Eye (tissue), 1 donor: ENCODE data around the gene GAREM1.
"Not testable (repeated sequence)": the region's sequence is repeated elsewhere in the genome, so short reads cannot be mapped to it uniquely, and the experiment has no call there.

ENCODE experiments used
- DNase-seq: peaks from one replicate; pipeline ENCODE4 v3.0.0-alpha.2; 2015

The GAREM1 gene

DNA sequence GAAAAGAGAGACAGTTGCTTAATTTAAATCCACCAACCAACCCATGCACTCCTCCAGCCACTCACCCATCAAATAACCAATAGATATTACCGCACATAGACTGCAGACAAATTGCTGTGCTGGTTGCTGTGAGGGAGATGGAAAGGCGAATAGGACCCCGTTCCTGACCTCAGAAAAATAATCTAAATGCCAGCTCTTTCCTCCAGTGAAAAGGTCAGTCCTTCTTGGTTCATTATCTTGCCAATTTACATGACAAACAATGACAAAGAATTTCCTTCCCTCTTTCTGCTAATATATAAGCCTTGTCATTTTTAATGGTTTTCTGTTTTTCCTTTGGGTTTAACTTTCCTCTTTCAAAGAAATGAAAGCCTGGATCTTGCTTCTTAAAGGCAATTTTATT is 219.2 kb downstream of the GAREM1 start:
- no peak for DNase-seq

DNA sequence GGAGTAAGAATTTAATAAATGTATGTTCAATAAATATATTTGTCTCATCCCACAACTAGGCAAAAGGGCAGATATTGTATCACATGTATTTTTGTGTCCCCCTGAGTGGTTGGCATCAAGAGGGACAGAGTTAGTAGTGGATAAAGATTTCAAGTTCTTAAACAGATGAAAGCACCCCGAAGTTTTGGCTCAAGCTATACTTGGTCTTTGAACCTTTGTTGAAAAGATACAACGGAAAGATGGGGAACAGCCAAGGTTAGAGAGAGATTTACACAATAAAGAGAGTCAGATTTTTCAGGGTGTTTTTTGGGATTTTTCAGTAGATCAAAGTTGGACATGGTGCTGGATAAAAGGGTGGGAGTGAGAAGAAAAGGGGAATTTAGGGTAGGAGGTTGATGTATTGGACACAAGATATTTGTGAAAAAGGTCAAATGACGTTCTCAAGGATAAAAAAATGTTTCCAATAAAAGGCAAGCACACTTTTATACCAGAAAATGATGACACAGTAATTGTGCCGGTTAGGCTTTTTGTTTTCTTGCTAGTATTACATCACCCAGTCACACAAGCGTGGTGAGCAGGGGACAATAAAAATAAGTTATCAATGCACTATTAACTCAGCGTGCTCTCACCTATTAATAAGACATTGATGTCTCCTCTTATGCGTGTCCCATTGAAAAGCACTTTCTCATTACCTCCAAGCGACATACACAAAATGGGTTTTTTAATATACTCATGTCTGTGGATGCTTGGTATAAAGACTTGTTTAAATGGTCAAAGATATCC is 221.3 kb downstream of the GAREM1 start:
- DNase-seq, result no peak

DNA sequence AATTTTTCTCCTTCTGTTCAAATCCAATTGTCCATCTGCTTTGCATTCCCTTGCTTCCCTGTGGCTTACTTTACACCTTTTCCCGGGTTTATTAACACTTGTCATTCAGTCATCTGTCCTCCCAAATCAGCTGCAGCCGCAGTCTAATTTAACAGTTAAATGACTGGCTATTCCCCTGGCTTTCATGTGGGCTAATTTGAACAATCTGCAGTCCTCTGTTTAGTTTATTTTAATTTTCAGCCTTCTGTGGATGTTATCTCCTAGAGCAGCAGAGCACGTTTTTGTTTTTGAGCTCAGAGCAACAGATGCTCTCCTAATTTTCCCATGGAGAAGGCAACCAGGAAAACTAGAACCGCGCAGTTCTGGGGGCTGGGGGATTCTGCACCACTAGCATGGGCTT is 225.8 kb downstream of the GAREM1 start:
- no peak for DNase-seq

DNA sequence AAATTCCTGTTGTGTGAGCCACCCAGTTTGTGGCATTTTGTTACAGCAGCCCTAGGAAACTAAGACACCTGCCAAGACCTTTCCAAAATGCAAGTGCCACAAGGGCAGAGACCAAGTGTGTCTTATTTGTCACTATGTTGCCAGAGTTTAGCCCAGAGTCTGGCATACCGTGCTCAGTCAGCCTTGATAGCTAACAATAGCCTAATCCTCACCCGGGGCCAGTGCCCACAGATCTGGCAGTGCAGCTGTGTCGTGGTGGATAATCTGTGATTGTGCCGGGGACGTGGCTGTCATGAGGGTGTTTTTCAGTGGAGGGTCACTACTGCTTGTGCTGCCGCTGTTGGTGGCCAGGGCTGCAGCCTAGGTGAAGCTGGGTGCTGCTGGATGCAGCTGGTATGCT is 227.3 kb downstream of the GAREM1 start:
- peak; percentile 13 for DNase-seq

DNA sequence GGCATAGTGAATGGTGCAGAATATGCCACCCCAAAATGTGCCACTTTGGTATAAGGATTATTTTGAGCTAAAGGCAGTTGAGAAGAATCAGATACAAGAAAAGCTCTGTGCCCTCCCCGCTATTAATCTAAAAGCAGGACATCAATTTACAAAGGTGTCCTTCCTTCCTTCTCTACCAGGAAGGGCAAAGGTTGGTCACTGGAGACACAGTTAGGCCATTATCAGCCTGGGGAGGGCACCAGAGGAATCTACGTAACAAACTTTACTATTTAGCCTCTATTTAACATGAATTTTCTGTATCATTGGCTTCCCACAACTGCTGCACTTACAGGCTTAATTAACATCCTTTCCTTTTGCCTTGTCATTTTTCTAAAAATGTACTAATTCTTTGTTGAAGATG is 228.3 kb downstream of the GAREM1 start:
- DNase-seq, result no peak

DNA sequence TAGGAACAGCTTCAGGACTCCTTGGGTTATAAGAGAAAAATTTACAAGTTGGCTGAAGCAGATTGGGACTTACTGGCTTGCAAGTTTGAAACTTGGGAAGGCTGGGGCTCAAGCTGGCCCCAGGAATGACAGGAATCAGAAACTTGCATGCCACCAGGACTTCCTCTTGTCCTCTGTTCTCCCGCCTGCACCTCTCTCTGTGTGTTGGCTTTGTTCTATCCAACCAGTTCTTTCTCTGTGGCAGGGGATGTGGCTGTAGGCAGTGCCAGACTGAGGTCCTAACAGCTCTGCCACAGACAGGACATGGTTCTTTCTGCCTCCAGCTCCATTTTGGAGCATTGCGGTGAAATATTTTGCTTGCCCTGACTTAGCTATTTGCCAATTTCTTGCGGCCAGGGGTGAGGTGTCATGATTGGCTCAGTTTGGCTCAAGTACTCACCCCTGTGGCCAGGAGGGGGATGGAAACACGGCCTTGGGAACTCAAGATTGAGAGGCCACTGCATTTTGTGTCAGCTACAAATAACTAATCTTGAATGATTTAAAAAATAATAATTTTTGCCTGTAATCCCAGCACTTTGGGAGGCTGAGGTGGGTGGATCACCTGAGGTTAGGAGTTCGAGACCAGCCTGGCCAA is 231.9 kb downstream of the GAREM1 start:
- no peak for DNase-seq

DNA sequence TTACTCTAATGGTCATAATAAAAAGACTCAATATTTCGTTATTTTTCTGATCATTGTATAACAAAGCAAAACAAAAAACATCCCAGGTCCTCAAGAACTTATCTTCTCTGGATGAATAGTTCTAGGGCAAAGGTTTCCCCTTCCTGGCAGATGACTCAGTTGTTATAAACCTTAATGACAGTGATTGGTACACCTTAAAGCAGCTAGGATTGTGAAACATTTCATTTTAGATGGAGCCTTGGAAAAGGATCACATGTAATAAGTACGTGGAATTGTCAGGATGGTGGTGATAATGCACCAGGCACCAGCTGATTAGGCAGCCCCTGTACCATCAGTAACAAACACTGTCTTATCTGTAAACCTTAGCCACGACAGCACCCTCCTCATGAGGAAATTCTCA is 233.6 kb downstream of the GAREM1 start:
- DNase-seq, result no peak

DNA sequence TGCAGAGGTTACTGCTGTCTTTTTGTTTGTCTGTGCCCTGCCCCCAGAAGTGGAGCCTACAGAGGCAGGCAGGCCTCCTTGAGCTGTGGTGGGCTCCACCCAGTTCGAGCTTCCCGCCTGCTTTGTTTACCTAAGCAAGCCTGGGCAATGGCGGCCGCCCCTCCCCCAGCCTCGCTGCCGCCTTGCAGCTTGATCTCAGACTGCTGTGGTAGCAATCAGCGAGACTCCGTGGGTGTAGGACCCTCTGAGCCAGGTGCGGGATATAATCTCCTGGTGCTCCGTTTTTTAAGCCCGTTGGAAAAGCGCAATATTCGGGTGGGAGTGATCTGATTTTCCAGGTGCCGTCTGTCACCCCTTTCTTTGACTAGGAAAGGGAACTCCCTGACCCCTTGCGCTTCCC is 237.3 kb downstream of the GAREM1 start:
- DNase-seq, result not testable (repeated sequence)

DNA sequence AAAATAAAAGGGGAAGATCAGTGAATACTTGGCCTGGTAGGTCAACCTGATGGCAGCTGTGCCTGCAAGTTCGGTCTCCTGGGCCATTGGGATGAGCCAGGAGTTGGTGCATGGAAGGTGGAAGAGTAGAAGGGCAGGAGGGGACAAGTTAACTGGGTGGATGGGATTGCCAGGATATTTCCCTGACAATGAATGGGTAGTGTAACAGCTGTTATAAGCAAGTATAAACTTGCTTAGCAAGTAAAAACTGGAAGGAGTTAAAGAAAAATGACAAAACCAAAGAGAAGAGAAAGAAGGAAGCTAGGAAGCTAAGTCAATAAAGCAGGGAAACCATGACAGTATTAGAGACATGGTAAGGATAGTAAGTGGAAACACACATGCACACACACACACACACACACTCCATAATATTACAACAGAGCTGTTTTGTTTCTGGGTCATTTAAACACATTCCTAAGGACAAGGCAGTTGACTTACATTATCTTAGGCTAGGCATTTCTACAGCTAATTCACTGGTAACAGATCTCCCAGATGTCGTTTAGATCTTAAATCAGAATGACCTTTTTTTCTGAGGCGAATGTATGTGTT is 251.2 kb downstream of the GAREM1 start:
- DNase-seq, result no peak

DNA sequence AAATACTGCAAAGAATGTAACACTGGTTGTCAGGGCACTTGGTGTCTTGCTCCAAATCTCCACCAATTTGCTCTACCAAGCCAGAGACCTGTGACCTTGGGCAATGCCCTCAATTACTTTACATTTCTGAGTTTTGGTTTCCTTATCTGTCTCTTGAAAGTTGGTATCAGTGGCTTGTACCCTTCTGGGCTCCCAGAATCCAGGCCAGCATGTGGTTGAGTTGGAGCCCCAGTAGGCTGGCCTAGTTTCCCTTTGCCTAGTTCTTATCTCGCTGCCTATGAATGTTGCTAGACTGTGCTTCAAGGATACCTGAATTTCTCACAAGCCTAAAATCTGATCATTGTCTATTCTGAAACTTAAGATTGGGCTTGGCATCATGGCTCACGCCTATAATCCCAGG is 254.3 kb downstream of the GAREM1 start:
- no peak for DNase-seq

DNA sequence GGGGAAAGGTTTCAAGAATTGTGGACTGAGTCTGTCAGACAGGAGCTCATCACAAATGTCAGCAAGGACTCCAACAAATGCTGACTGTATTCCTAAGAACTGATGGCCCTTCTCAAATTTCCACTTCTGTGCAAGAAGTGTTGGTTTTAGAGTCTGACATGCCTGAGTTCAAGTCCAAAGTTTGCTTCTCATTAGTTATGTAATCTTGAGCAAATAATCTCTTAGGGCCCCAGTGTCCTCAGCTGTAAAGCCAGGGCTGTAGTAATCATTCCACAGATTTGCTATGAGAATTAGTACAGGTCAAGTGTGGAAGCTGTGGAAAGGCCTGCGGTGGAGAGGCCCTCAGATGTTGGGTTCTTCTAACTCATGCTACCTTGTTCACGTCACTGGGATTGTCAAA is 257.0 kb downstream of the GAREM1 start:
- no peak for DNase-seq
